HepG2 (cell line): ENCODE data around the gene CD2AP. TPM values are rescaled to one million over a fixed set of nuclear protein-coding genes. Genes with fewer than 3 reads are reported as not detected.

ENCODE experiments used
- DPF2 ChIP-seq: sonication (generic); formaldehyde crosslinking; IDR thresholded peaks from 2 replicates; pipeline ENCODE4 v1.4.0; 2020; ENCODE audit warnings: mild to moderate bottlenecking, low read depth, missing genetic modification reagents, borderline replicate concordance
- HCFC1 ChIP-seq: fragments of 150-350 bp; IDR thresholded peaks from 2 replicates; pipeline ENCODE4 v1.6.1; 2014; ENCODE audit warnings: low read depth, low read length
- ISX ChIP-seq: sonication (generic); formaldehyde crosslinking; conservative IDR thresholded peaks from 2 replicates; pipeline ENCODE4 v1.5.0; 2020; ENCODE audit warnings: missing genetic modification reagents
- MAX ChIP-seq: IDR thresholded peaks from 2 replicates; pipeline ENCODE4 v1.6.1; 2012; ENCODE audit warnings: inconsistent platforms
- MEF2D ChIP-seq: sonication (generic); formaldehyde crosslinking; IDR thresholded peaks from 2 replicates; pipeline ENCODE4 v1.5.1; 2020; ENCODE audit warnings: mild to moderate bottlenecking, missing genetic modification reagents
- MTA3 ChIP-seq: sonication (generic); formaldehyde crosslinking; IDR thresholded peaks from 2 replicates; pipeline ENCODE4 v1.4.0; 2020; ENCODE audit warnings: missing genetic modification reagents
- MTF2 ChIP-seq: sonication (generic); formaldehyde crosslinking; IDR thresholded peaks from 2 replicates; pipeline ENCODE4 v1.5.0; 2020; ENCODE audit warnings: missing genetic modification reagents, borderline replicate concordance
- NFATC3 ChIP-seq: sonication (generic); formaldehyde crosslinking; IDR thresholded peaks from 2 replicates; pipeline ENCODE4 v1.5.1; 2020; ENCODE audit warnings: mild to moderate bottlenecking, missing genetic modification reagents
- NR2F6 ChIP-seq, 2 experiments: IDR thresholded peaks; 2 replicates each; pipeline ENCODE4 v1.6.1; 2016; ENCODE audit warnings: antibody characterized with exemption in 1 of 2, mild to moderate bottlenecking in 1 of 2
- PLRG1 ChIP-seq: fragments of 450-650 bp; conservative IDR thresholded peaks from 2 replicates; pipeline ENCODE4 v1.6.1; 2016
- RARA ChIP-seq: IDR thresholded peaks from 2 replicates; pipeline ENCODE4 v1.6.1; 2016; ENCODE audit warnings: missing genetic modification reagents, missing compliant biosample characterization
- RFXANK ChIP-seq: IDR thresholded peaks from 2 replicates; pipeline ENCODE4 v1.6.1; 2016
- RFXAP ChIP-seq: sonication (generic); formaldehyde crosslinking; IDR thresholded peaks from 2 replicates; pipeline ENCODE4 v1.4.0; 2020; ENCODE audit warnings: missing genetic modification reagents, borderline replicate concordance
- SRSF9 ChIP-seq: fragments of 200-400 bp; formaldehyde crosslinking; IDR thresholded peaks from 2 replicates; pipeline ENCODE4 v1.6.1; 2018; ENCODE audit warnings: borderline replicate concordance, mild to moderate bottlenecking, low read depth, low read length; ENCODE audit not compliant: insufficient read depth, poor library complexity, severe bottlenecking
- TRIM24 ChIP-seq: sonication (generic); formaldehyde crosslinking; IDR thresholded peaks from 2 replicates; pipeline ENCODE4 v1.8.0; 2022; ENCODE audit warnings: mild to moderate bottlenecking, missing genetic modification reagents
- YEATS4 ChIP-seq: sonication (generic); formaldehyde crosslinking; IDR thresholded peaks from 2 replicates; pipeline ENCODE4 v1.4.0; 2020; ENCODE audit warnings: missing genetic modification reagents, borderline replicate concordance
- ZFYVE20 ChIP-seq: sonication (generic); formaldehyde crosslinking; IDR thresholded peaks from 2 replicates; pipeline ENCODE4 v1.8.0; 2023; ENCODE audit warnings: low read depth, mild to moderate bottlenecking, moderate library complexity, missing genetic modification reagents, borderline replicate concordance
- ZNF121 ChIP-seq: sonication (generic); formaldehyde crosslinking; IDR thresholded peaks from 2 replicates; pipeline ENCODE4 v1.5.0; 2020; ENCODE audit warnings: mild to moderate bottlenecking, missing genetic modification reagents
- ZNF230 ChIP-seq: sonication (generic); formaldehyde crosslinking; IDR thresholded peaks from 2 replicates; pipeline ENCODE4 v1.4.0; 2020; ENCODE audit warnings: mild to moderate bottlenecking, missing genetic modification reagents
- ZNF234 ChIP-seq: sonication (generic); formaldehyde crosslinking; conservative IDR thresholded peaks from 2 replicates; pipeline ENCODE4 v1.5.1; 2020; ENCODE audit warnings: mild to moderate bottlenecking, missing genetic modification reagents
- ZNF329 ChIP-seq: sonication (generic); formaldehyde crosslinking; IDR thresholded peaks from 2 replicates; pipeline ENCODE4 v1.9.0; 2021; ENCODE audit warnings: low read depth, mild to moderate bottlenecking, missing genetic modification reagents
- ZNF44 ChIP-seq: sonication (generic); formaldehyde crosslinking; IDR thresholded peaks from 2 replicates; pipeline ENCODE4 v1.5.1; 2020; ENCODE audit warnings: mild to moderate bottlenecking, missing genetic modification reagents
- ZNF446 ChIP-seq: sonication (generic); formaldehyde crosslinking; IDR thresholded peaks from 2 replicates; pipeline ENCODE4 v1.5.0; 2020; ENCODE audit warnings: mild to moderate bottlenecking, missing genetic modification reagents
- polyA plus RNA-seq, 8 experiments: library from polyadenylated mRNA; depleted of rRNA in 3 of 8; stranded (reverse) in 7 of 8; unstranded in 1 of 8; fragments of >200 nt; fragmentation: Illumina TruSeq in 4 of 8; extraction: Trizol in 4 of 8; gene quantifications; 2 replicates each; pipeline versions ENCODE4 v1.2.1 to v1.2.3, GENCODE V29; 2011 to 2016; ENCODE audit warnings: low read depth in 4 of 8, missing spikeins in 1 of 8, mixed read lengths in 1 of 8; ENCODE audit not compliant: insufficient read depth in 1 of 8
- total RNA-seq, 5 experiments: library from RNA; depleted of rRNA; stranded (reverse); fragments of >200 nt; fragmentation: Illumina TruSeq; extraction: Trizol; gene quantifications; 2 replicates each; pipeline ENCODE4 v1.2.3, GENCODE V29; 2016; ENCODE audit warnings: low read depth in 1 of 5
- TF ChIP-seq, protein P1 (sequence below): sonication (generic); formaldehyde crosslinking; IDR thresholded peaks from 2 replicates; pipeline ENCODE4 v1.4.0; 2020; ENCODE audit warnings: missing genetic modification reagents, borderline replicate concordance
- TF ChIP-seq, protein P2 (sequence below): sonication (generic); formaldehyde crosslinking; IDR thresholded peaks from 2 replicates; pipeline ENCODE4 v1.4.0; 2020; ENCODE audit warnings: missing genetic modification reagents, mild to moderate bottlenecking, borderline replicate concordance

Gene CD2AP
- total and polyA plus RNA-seq, 2 of the 13 experiments (the other 11 are each of a cell fraction or from before 2014, with no cell fraction given) = 8.6 to 31.9 TPM

DNA sequence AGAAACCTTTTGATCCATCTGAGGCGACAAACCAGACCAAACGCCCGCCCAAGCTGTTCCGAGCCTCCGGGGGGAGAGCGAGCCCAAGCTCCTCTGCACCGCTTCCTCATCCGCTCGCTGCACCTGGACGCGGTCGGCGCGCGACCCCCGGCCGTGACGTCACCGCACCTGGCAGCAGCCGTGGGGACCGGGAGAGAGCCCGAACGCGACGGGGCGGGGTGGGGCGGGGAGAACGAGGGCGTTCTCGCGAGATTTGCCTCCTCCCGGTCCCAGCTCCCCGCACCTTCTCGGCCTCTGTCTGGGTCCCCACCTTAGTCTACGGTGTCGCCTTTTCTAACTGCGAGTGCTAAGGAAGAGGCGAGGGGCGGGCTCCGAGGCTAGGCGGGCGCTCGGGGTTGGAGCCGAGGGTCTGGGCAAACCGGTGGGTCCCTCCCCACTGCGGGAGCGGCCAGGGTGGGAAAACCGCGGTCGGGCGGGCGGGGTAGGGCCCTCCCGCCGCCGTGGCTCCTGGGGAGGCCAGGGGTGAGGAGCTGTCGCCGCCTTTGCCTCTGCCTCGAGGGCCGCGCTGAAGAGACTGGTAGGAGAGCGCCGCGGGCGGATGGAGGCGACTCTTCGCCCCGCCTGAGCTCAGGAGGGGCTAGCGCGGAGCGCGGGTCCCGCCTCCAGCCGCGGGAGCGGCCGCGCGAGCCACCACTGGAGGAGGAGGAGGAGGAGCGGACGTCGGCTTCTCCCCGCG lies at the start of gene CD2AP (continued):
- TF ChIP-seq, protein P1, sequence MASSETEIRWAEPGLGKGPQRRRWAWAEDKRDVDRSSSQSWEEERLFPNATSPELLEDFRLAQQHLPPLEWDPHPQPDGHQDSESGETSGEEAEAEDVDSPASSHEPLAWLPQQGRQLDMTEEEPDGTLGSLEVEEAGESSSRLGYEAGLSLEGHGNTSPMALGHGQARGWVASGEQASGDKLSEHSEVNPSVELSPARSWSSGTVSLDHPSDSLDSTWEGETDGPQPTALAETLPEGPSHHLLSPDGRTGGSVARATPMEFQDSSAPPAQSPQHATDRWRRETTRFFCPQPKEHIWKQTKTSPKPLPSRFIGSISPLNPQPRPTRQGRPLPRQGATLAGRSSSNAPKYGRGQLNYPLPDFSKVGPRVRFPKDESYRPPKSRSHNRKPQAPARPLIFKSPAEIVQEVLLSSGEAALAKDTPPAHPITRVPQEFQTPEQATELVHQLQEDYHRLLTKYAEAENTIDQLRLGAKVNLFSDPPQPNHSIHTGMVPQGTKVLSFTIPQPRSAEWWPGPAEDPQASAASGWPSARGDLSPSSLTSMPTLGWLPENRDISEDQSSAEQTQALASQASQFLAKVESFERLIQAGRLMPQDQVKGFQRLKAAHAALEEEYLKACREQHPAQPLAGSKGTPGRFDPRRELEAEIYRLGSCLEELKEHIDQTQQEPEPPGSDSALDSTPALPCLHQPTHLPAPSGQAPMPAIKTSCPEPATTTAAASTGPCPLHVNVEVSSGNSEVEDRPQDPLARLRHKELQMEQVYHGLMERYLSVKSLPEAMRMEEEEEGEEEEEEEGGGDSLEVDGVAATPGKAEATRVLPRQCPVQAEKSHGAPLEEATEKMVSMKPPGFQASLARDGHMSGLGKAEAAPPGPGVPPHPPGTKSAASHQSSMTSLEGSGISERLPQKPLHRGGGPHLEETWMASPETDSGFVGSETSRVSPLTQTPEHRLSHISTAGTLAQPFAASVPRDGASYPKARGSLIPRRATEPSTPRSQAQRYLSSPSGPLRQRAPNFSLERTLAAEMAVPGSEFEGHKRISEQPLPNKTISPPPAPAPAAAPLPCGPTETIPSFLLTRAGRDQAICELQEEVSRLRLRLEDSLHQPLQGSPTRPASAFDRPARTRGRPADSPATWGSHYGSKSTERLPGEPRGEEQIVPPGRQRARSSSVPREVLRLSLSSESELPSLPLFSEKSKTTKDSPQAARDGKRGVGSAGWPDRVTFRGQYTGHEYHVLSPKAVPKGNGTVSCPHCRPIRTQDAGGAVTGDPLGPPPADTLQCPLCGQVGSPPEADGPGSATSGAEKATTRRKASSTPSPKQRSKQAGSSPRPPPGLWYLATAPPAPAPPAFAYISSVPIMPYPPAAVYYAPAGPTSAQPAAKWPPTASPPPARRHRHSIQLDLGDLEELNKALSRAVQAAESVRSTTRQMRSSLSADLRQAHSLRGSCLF (CRISPR knock-in tag) = no peak; the same call in 1 of the 2 replicates
- no peak; the same call in 1 of the 2 replicates for TF ChIP-seq NFATC3 (CRISPR knock-in tag)
- peak; percentile 94 for TF ChIP-seq YEATS4 (CRISPR knock-in tag)
- no peak for TF ChIP-seq MTA3 (CRISPR knock-in tag)
- peak; percentile 43; the same call in 1 of the 2 replicates for TF ChIP-seq RFXAP (CRISPR knock-in tag)
- TF ChIP-seq MEF2D (CRISPR knock-in tag) = no peak
- peak; percentile 74; the same call in 1 of the 2 replicates for TF ChIP-seq ZNF44 (CRISPR knock-in tag)
- no peak for TF ChIP-seq PLRG1
- TF ChIP-seq RARA (CRISPR knock-in tag) = no peak; the same call in 1 of the 2 replicates
- TF ChIP-seq ZNF329 (CRISPR knock-in tag) = no peak
- TF ChIP-seq ZFYVE20 (CRISPR knock-in tag) = no peak; the same call in 1 of the 2 replicates
- no peak for TF ChIP-seq HCFC1
- TF ChIP-seq ISX (CRISPR knock-in tag) = peak; percentile 16; the same call in 1 of the 2 replicates
- TF ChIP-seq, protein P2, sequence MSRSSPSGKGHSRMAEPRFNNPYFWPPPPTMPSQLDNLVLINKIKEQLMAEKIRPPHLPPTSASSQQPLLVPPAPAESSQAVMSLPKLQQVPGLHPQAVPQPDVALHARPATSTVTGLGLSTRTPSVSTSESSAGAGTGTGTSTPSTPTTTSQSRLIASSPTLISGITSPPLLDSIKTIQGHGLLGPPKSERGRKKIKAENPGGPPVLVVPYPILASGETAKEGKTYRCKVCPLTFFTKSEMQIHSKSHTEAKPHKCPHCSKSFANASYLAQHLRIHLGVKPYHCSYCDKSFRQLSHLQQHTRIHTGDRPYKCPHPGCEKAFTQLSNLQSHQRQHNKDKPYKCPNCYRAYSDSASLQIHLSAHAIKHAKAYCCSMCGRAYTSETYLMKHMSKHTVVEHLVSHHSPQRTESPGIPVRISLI (CRISPR knock-in tag) = no peak; the same call in 1 of the 2 replicates
- peak; percentile 69; the same call in 1 of the 2 replicates for TF ChIP-seq MTF2 (CRISPR knock-in tag)
- no peak for TF ChIP-seq RFXANK (CRISPR knock-in tag)
- no peak for TF ChIP-seq NR2F6 (IDR thresholded peaks at IDR 0.05)
- peak; percentile 44; the same call in 1 of the 2 replicates for TF ChIP-seq NR2F6 (CRISPR knock-in tag; IDR thresholded peaks at IDR 0.05)
- no peak for TF ChIP-seq SRSF9
- no peak for TF ChIP-seq ZNF121
- TF ChIP-seq TRIM24 (CRISPR knock-in tag) = no peak
- TF ChIP-seq ZNF230 (CRISPR knock-in tag) = peak; percentile 69; the same call in 1 of the 2 replicates
- TF ChIP-seq ZNF234 = peak; percentile 80; the same call in 1 of the 2 replicates
- peak; percentile 79; the same call in 1 of the 2 replicates for TF ChIP-seq MAX
- no peak for TF ChIP-seq DPF2 (CRISPR knock-in tag)
- no peak; the same call in 1 of the 2 replicates for TF ChIP-seq ZNF446 (CRISPR knock-in tag)
